ENCODE data around the gene UQCRH.

DNA sequence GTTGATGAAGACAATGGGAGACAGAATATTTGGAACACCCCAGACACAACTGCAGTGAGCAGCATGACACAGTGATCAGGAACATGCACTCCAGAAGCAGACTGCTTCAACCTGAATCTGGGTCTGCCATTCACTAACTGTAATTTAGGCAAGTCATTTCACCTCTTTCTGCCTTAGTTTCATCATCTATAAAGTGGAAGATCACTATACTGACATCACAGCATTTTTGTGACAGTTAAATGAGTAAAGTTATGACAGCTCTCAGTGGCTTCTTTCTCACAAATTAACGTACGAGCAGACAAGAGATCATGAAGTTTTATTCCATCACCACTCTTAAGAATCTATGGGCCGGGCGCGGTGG lies 14.4 kb upstream of the UQCRH start:
- TF ChIP-seq POLR2AphosphoS5 (IDR thresholded peaks at IDR 0.05; ENCODE audit: low read depth, low read length) (no peak), TAF1 (IDR thresholded peaks at IDR 0.05; ENCODE audit: borderline replicate concordance, insufficient read depth, low read length) (no peak), REST (IDR thresholded peaks at IDR 0.05; ENCODE audit: insufficient read depth in 1 of 2, low read depth in 2 of 2, low read length in 2 of 2) (no peak), SIN3A (IDR thresholded peaks at IDR 0.05; ENCODE audit: borderline replicate concordance, insufficient read depth, low read length) (no peak)

Data from PFSK-1 (cell line).